IPS-20b (cell line): ENCODE data around the gene CWF19L2.

Experiments used
- H3K27ac ChIP-seq: one replicate; pipeline ENCODE4 v1.5.1; 2013; ENCODE audit warnings: low read length
- H3K27me3 ChIP-seq: 2 replicates; pipeline ENCODE4 v1.6.1; 2013; ENCODE audit warnings: mild to moderate bottlenecking, low read length, inconsistent platforms; ENCODE audit not compliant: insufficient read depth
- H3K36me3 ChIP-seq: 2 replicates; pipeline ENCODE4 v1.6.1; 2013; ENCODE audit warnings: low read depth, mild to moderate bottlenecking, inconsistent platforms, low read length, moderate library complexity; ENCODE audit not compliant: insufficient read depth
- H3K4me1 ChIP-seq: 2 replicates; pipeline ENCODE4 v1.6.1; 2013; ENCODE audit warnings: mild to moderate bottlenecking, control low read depth, inconsistent platforms, low read length, moderate library complexity; ENCODE audit not compliant: insufficient read depth
- H3K4me3 ChIP-seq: 2 replicates; pipeline ENCODE4 v1.5.1; 2013; ENCODE audit warnings: mild to moderate bottlenecking, low read length, inconsistent platforms
- H3K9ac ChIP-seq: 2 replicates; pipeline ENCODE4 v1.6.1; 2013; ENCODE audit warnings: low read depth, mild to moderate bottlenecking, inconsistent platforms, low read length, moderate library complexity
- H3K9me3 ChIP-seq: 2 replicates; pipeline ENCODE4 v1.6.1; 2013; ENCODE audit warnings: mild to moderate bottlenecking, low read depth, low read length, inconsistent platforms; ENCODE audit not compliant: insufficient read depth

The CWF19L2 gene

GRCh38 chr11:107282195-107282594 lies 175.4 kb downstream of the CWF19L2 start:
- Histone ChIP-seq H3K27me3 (no peaks in the 10 kb centered on the region), H3K9me3 (peaks cover 7% of the 10 kb centered on the region; the same call in 1 of the 2 replicates), H3K4me3 (no peak overlapping the region), H3K27ac (no peak overlapping the region), H3K4me1 (no peaks in the 10 kb centered on the region), H3K9ac (no peak overlapping the region), H3K36me3 (no peaks in the 10 kb centered on the region)
